HEK293 (cell line): ENCODE results near the gene PEX14.

Experiments used
- AEBP2 ChIP-seq: fragments of 450-650 bp; formaldehyde crosslinking; IDR thresholded peaks from 2 replicates; pipeline ENCODE4 v1.5.1; 2016; ENCODE audit warnings: missing biosample characterization, missing genetic modification characterization, borderline replicate concordance
- BCL11B ChIP-seq: fragments of 450-650 bp; formaldehyde crosslinking; IDR thresholded peaks from 2 replicates; pipeline ENCODE4 v1.5.1; 2016; ENCODE audit warnings: low read depth, missing biosample characterization, missing genetic modification characterization
- FEZF1 ChIP-seq: fragments of 450-650 bp; formaldehyde crosslinking; IDR thresholded peaks from 2 replicates; pipeline ENCODE4 v1.5.1; 2016; ENCODE audit warnings: missing biosample characterization, missing genetic modification characterization
- GLIS1 ChIP-seq: fragments of 450-650 bp; formaldehyde crosslinking; IDR thresholded peaks from 2 replicates; pipeline ENCODE4 v1.5.1; 2016; ENCODE audit warnings: missing biosample characterization, missing genetic modification characterization
- KLF7 ChIP-seq: fragments of 450-650 bp; formaldehyde crosslinking; IDR thresholded peaks from 2 replicates; pipeline ENCODE4 v1.5.1; 2016; ENCODE audit warnings: missing biosample characterization, missing genetic modification characterization, borderline replicate concordance
- MZF1 ChIP-seq: fragments of 450-650 bp; formaldehyde crosslinking; IDR thresholded peaks from 2 replicates; pipeline ENCODE4 v1.5.1; 2017; ENCODE audit warnings: missing biosample characterization, missing genetic modification characterization, borderline replicate concordance
- SALL2 ChIP-seq: fragments of 450-650 bp; formaldehyde crosslinking; IDR thresholded peaks from 2 replicates; pipeline ENCODE4 v1.5.0; 2017; ENCODE audit warnings: missing biosample characterization, mild to moderate bottlenecking, missing genetic modification characterization, borderline replicate concordance
- ZBTB21 ChIP-seq: fragments of 450-650 bp; formaldehyde crosslinking; IDR thresholded peaks from 2 replicates; pipeline ENCODE4 v1.5.1; 2017; ENCODE audit warnings: missing biosample characterization, missing genetic modification characterization
- ZBTB49 ChIP-seq: fragments of 450-650 bp; formaldehyde crosslinking; IDR thresholded peaks from 2 replicates; pipeline ENCODE4 v1.5.1; 2016; ENCODE audit warnings: missing biosample characterization, missing genetic modification characterization, low read depth
- ZFP37 ChIP-seq: fragments of 450-650 bp; formaldehyde crosslinking; IDR thresholded peaks from 2 replicates; pipeline ENCODE4 v1.5.1; 2016; ENCODE audit warnings: missing biosample characterization, missing genetic modification characterization
- ZFP69B ChIP-seq: fragments of 450-650 bp; formaldehyde crosslinking; IDR thresholded peaks from 2 replicates; pipeline ENCODE4 v1.5.1; 2016; ENCODE audit warnings: missing biosample characterization, missing genetic modification characterization
- ZNF174 ChIP-seq: fragments of 450-650 bp; formaldehyde crosslinking; IDR thresholded peaks from 2 replicates; pipeline ENCODE4 v1.5.0; 2017; ENCODE audit warnings: missing biosample characterization, mild to moderate bottlenecking, missing genetic modification characterization
- ZNF18 ChIP-seq: fragments of 450-650 bp; formaldehyde crosslinking; IDR thresholded peaks from 2 replicates; pipeline ENCODE4 v1.5.1; 2016; ENCODE audit warnings: missing biosample characterization, missing genetic modification characterization
- ZNF211 ChIP-seq: fragments of 450-650 bp; formaldehyde crosslinking; IDR thresholded peaks from 2 replicates; pipeline ENCODE4 v1.5.1; 2016; ENCODE audit warnings: low read depth, missing biosample characterization, missing genetic modification characterization
- ZNF274 ChIP-seq, 2 experiments: fragments of 200-500 bp in 1 of 2; fragments of 450-650 bp in 1 of 2; sonication (Bioruptor generic) in 1 of 2; formaldehyde crosslinking in 1 of 2; IDR thresholded peaks; 2 replicates each; pipeline versions ENCODE4 v1.5.1 to v1.6.1; 2014 to 2016; ENCODE audit warnings: borderline replicate concordance in 1 of 2, inconsistent platforms in 1 of 2, low read length in 1 of 2, missing biosample characterization in 1 of 2, missing genetic modification characterization in 1 of 2
- ZNF292 ChIP-seq: fragments of 450-650 bp; formaldehyde crosslinking; IDR thresholded peaks from 2 replicates; pipeline ENCODE4 v1.5.1; 2016; ENCODE audit warnings: low read depth, missing biosample characterization, missing genetic modification characterization, borderline replicate concordance
- ZNF311 ChIP-seq: fragments of 450-650 bp; formaldehyde crosslinking; IDR thresholded peaks from 2 replicates; pipeline ENCODE4 v1.5.1; 2017; ENCODE audit warnings: missing biosample characterization, missing genetic modification characterization, borderline replicate concordance
- ZNF324 ChIP-seq: fragments of 450-650 bp; formaldehyde crosslinking; IDR thresholded peaks from 2 replicates; pipeline ENCODE4 v1.5.1; 2016; ENCODE audit warnings: missing biosample characterization, missing genetic modification characterization
- ZNF335 ChIP-seq: fragments of 450-650 bp; formaldehyde crosslinking; conservative IDR thresholded peaks from 2 replicates; pipeline ENCODE4 v1.5.1; 2016; ENCODE audit warnings: missing biosample characterization, missing genetic modification characterization
- ZNF391 ChIP-seq: fragments of 450-650 bp; formaldehyde crosslinking; IDR thresholded peaks from 2 replicates; pipeline ENCODE4 v1.5.1; 2016; ENCODE audit warnings: low read depth, missing biosample characterization, missing genetic modification characterization, borderline replicate concordance
- ZNF404 ChIP-seq: fragments of 450-650 bp; formaldehyde crosslinking; IDR thresholded peaks from 2 replicates; pipeline ENCODE4 v1.5.1; 2017; ENCODE audit warnings: missing biosample characterization, missing genetic modification characterization
- ZNF423 ChIP-seq: fragments of 450-650 bp; formaldehyde crosslinking; IDR thresholded peaks from 2 replicates; pipeline ENCODE4 v1.5.1; 2016; ENCODE audit warnings: missing biosample characterization, missing genetic modification characterization
- ZNF629 ChIP-seq: fragments of 450-650 bp; formaldehyde crosslinking; IDR thresholded peaks from 2 replicates; pipeline ENCODE4 v1.5.1; 2017; ENCODE audit warnings: missing biosample characterization, missing genetic modification characterization
- ZNF768 ChIP-seq: fragments of 450-650 bp; formaldehyde crosslinking; IDR thresholded peaks from 2 replicates; pipeline ENCODE4 v1.5.1; 2018; ENCODE audit warnings: missing biosample characterization, mild to moderate bottlenecking, missing genetic modification characterization
- ZNF791 ChIP-seq: fragments of 450-650 bp; formaldehyde crosslinking; IDR thresholded peaks from 2 replicates; pipeline ENCODE4 v1.5.1; 2016; ENCODE audit warnings: missing biosample characterization, missing genetic modification characterization
- TF ChIP-seq, protein P1 (sequence below): fragments of 450-650 bp; formaldehyde crosslinking; IDR thresholded peaks from 2 replicates; pipeline ENCODE4 v1.5.1; 2016; ENCODE audit warnings: missing biosample characterization, missing genetic modification characterization
- TF ChIP-seq, protein P2 (sequence below): fragments of 450-650 bp; formaldehyde crosslinking; IDR thresholded peaks from 2 replicates; pipeline ENCODE4 v1.5.1; 2017; ENCODE audit warnings: missing biosample characterization, missing genetic modification characterization
- TF ChIP-seq, protein P3 (sequence below): fragments of 450-650 bp; IDR thresholded peaks from 2 replicates; pipeline ENCODE4 v1.5.1; 2018; ENCODE audit warnings: missing biosample characterization, missing genetic modification characterization

Gene PEX14

GRCh38 chr1:10430216-10431069 is 44.3 kb upstream of the PEX14 start, which contains the start of gene CENPS (continued):
- TF ChIP-seq ZNF324 (tag by site-specific recombination): peak; percentile 88; the same call in 1 of the 2 replicates
- TF ChIP-seq ZBTB21: no peak
- peak; percentile 89; the same call in 1 of the 2 replicates for TF ChIP-seq ZNF391 (tag by site-specific recombination)
- TF ChIP-seq ZNF274 (IDR thresholded peaks at IDR 0.05; ENCODE audit: low read length): no peak
- no peak for TF ChIP-seq ZNF274 (tag by site-specific recombination; IDR thresholded peaks at IDR 0.05; ENCODE audit: borderline replicate concordance)
- TF ChIP-seq ZNF404 (tag by site-specific recombination): no peak
- TF ChIP-seq SALL2: no peak
- TF ChIP-seq BCL11B (tag by site-specific recombination): peak; percentile 90
- TF ChIP-seq, protein P1, sequence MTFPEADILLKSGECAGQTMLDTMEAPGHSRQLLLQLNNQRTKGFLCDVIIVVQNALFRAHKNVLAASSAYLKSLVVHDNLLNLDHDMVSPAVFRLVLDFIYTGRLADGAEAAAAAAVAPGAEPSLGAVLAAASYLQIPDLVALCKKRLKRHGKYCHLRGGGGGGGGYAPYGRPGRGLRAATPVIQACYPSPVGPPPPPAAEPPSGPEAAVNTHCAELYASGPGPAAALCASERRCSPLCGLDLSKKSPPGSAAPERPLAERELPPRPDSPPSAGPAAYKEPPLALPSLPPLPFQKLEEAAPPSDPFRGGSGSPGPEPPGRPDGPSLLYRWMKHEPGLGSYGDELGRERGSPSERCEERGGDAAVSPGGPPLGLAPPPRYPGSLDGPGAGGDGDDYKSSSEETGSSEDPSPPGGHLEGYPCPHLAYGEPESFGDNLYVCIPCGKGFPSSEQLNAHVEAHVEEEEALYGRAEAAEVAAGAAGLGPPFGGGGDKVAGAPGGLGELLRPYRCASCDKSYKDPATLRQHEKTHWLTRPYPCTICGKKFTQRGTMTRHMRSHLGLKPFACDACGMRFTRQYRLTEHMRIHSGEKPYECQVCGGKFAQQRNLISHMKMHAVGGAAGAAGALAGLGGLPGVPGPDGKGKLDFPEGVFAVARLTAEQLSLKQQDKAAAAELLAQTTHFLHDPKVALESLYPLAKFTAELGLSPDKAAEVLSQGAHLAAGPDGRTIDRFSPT (tag by site-specific recombination): peak; percentile 54; the same call in 1 of the 2 replicates
- no peak for TF ChIP-seq ZBTB49 (tag by site-specific recombination)
- peak; percentile 74 for TF ChIP-seq GLIS1 (tag by site-specific recombination)
- TF ChIP-seq KLF7 (tag by site-specific recombination): peak; percentile 87; the same call in 1 of the 2 replicates
- TF ChIP-seq ZNF211 (tag by site-specific recombination): no peak
- TF ChIP-seq ZNF18: 0 out of 2 replicates have a peak, but pooled peaks have one; percentile 17
- TF ChIP-seq ZNF292 (tag by site-specific recombination): no peak
- TF ChIP-seq ZFP37 (tag by site-specific recombination): peak; percentile 10; the same call in 1 of the 2 replicates
- peak; percentile 65 for TF ChIP-seq ZNF629 (tag by site-specific recombination)
- no peak for TF ChIP-seq AEBP2
- no peak for TF ChIP-seq ZNF311 (tag by site-specific recombination)
- no peak for TF ChIP-seq ZNF174
- TF ChIP-seq, protein P2, sequence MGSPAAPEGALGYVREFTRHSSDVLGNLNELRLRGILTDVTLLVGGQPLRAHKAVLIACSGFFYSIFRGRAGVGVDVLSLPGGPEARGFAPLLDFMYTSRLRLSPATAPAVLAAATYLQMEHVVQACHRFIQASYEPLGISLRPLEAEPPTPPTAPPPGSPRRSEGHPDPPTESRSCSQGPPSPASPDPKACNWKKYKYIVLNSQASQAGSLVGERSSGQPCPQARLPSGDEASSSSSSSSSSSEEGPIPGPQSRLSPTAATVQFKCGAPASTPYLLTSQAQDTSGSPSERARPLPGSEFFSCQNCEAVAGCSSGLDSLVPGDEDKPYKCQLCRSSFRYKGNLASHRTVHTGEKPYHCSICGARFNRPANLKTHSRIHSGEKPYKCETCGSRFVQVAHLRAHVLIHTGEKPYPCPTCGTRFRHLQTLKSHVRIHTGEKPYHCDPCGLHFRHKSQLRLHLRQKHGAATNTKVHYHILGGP (tag by site-specific recombination): no peak
- no peak for TF ChIP-seq ZNF423 (tag by site-specific recombination)
- TF ChIP-seq FEZF1 (tag by site-specific recombination): no peak
- peak; percentile 96 for TF ChIP-seq ZNF335
- TF ChIP-seq ZNF768 (tag by site-specific recombination): no peak; the same call in 1 of the 2 replicates
- peak; percentile 66 for TF ChIP-seq ZFP69B (tag by site-specific recombination)
- TF ChIP-seq, protein P3, sequence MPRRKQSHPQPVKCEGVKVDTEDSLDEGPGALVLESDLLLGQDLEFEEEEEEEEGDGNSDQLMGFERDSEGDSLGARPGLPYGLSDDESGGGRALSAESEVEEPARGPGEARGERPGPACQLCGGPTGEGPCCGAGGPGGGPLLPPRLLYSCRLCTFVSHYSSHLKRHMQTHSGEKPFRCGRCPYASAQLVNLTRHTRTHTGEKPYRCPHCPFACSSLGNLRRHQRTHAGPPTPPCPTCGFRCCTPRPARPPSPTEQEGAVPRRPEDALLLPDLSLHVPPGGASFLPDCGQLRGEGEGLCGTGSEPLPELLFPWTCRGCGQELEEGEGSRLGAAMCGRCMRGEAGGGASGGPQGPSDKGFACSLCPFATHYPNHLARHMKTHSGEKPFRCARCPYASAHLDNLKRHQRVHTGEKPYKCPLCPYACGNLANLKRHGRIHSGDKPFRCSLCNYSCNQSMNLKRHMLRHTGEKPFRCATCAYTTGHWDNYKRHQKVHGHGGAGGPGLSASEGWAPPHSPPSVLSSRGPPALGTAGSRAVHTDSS: no peak
- no peak for TF ChIP-seq ZNF791 (tag by site-specific recombination)
- peak; percentile 16 for TF ChIP-seq MZF1
